GM21515 (cell line): ENCODE measurements around the gene PATL2.
"Not testable (repeated sequence)": the region's sequence is repeated elsewhere in the genome, so short reads cannot be mapped to it uniquely, and the experiment has no call there.

ENCODE experiments used
- ATAC-seq: cut with Tn5 transposase; IDR thresholded peaks from one replicate; pipeline ENCODE4 v1.9.1; 2021; ENCODE audit not compliant: unreplicated experiment

The PATL2 gene

GRCh38 chr15:44719293-44719999 is 8.3 kb upstream of the PATL2 start:
- ATAC-seq, result peak; percentile 48

GRCh38 chr15:44718927-44719292 is 7.8 kb upstream of the PATL2 start:
- ATAC-seq, result no peak

DNA sequence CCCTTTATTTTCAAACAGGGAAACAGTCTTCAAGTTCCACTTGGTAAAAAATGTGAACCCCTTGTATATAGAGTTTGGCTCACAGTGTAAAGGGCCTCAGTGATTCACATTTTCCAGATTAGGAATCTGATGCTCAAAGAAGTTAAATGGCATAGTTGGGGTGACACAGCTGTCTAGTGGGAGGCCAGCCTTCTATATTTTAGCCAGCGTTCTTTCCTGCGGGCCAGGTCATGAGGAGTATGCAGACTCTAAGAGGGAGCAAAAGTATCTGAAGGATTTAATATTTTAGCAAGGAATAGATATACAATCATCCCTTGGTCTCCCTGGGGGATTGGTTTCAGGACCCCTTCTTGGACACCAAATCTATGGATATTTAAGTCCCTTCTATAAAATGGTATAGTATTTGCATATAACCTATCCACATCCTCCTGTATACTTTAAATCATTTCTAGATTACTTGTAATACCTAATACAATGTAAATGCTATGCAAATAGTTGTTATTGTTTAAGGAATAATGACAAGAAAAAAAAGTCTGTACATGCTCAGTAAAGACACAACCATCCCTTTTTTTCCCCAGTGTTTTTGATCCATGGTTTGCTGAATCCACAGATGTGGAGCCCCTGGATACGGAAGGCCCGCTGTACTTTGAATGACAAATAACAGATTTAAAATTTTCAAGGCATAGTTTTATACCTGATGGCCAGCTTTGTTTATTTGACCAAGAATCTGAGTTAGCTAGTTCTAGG is 7.2 kb upstream of the PATL2 start:
- ATAC-seq, result no peak

GRCh38 chr15:44716983-44717602 is 6.0 kb upstream of the PATL2 start:
- no peak for ATAC-seq

- ATAC-seq, result no peak
Observed at GRCh38 chr15:44715797-44716334, 4.7 kb upstream of the PATL2 start.

DNA sequence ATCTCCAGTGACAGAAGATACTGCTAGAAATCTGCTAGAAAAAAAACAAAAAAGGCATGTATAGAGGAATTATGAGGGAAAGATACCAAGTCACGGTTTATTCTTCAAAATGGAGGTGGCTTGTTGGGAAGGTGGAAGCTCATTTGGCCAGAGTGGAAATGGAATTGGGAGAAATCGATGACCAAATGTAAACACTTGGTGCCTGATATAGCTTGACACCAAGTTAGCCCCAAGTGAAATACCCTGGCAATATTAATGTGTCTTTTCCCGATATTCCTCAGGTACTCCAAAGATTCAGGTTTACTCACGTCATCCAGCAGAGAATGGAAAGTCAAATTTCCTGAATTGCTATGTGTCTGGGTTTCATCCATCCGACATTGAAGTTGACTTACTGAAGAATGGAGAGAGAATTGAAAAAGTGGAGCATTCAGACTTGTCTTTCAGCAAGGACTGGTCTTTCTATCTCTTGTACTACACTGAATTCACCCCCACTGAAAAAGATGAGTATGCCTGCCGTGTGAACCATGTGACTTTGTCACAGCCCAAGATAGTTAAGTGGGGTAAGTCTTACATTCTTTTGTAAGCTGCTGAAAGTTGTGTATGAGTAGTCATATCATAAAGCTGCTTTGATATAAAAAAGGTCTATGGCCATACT is 4.1 kb upstream of the PATL2 start:
- ATAC-seq, result no peak

GRCh38 chr15:44713006-44713966 is 2.2 kb upstream of the PATL2 start:
- ATAC-seq, result no peak

- no peak for ATAC-seq
Observed at GRCh38 chr15:44712346-44713005, 1.4 kb upstream of the PATL2 start.

DNA sequence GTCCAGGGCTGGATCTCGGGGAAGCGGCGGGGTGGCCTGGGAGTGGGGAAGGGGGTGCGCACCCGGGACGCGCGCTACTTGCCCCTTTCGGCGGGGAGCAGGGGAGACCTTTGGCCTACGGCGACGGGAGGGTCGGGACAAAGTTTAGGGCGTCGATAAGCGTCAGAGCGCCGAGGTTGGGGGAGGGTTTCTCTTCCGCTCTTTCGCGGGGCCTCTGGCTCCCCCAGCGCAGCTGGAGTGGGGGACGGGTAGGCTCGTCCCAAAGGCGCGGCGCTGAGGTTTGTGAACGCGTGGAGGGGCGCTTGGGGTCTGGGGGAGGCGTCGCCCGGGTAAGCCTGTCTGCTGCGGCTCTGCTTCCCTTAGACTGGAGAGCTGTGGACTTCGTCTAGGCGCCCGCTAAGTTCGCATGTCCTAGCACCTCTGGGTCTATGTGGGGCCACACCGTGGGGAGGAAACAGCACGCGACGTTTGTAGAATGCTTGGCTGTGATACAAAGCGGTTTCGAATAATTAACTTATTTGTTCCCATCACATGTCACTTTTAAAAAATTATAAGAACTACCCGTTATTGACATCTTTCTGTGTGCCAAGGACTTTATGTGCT is 721 bp upstream of the PATL2 start:
- ATAC-seq, result peak; percentile 16

DNA sequence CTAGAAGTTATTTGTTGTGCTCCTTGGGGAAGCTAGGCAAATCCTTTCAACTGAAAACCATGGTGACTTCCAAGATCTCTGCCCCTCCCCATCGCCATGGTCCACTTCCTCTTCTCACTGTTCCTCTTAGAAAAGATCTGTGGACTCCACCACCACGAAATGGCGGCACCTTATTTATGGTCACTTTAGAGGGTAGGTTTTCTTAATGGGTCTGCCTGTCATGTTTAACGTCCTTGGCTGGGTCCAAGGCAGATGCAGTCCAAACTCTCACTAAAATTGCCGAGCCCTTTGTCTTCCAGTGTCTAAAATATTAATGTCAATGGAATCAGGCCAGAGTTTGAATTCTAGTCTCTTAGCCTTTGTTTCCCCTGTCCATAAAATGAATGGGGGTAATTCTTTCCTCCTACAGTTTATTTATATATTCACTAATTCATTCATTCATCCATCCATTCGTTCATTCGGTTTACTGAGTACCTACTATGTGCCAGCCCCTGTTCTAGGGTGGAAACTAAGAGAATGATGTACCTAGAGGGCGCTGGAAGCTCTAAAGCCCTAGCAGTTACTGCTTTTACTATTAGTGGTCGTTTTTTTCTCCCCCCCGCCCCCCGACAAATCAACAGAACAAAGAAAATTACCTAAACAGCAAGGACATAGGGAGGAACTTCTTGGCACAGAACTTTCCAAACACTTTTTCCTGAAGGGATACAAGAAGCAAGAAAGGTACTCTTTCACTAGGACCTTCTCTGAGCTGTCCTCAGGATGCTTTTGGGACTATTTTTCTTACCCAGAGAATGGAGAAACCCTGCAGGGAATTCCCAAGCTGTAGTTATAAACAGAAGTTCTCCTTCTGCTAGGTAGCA is 657 bp downstream of the PATL2 start:
- ATAC-seq, result peak; percentile 24

- no peak for ATAC-seq
Observed at GRCh38 chr15:44706946-44707636, 4.0 kb downstream of the PATL2 start.

- no peak for ATAC-seq
Observed at GRCh38 chr15:44706401-44706800, 4.7 kb downstream of the PATL2 start.

GRCh38 chr15:44705986-44706385 is 5.1 kb downstream of the PATL2 start:
- ATAC-seq, result no peak

DNA sequence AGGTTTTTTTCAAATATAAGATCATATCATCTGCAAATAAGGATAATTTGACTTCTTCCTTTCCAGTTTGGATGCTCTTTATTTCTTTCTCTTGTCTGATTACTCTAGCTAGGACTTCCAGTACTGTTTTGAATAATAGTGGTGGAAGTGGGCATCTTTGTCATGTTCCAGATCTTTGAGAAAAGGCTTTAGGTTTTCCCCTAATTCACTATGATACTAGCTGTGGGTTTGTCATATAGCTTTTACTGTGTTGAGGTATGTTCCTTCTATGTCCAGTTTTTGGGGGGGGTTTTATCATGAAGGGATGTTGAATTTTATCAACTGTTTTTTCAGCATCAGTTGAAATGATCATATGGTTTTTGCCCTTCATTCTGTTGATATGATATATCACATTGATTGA is 10.4 kb downstream of the PATL2 start:
- ATAC-seq, result not testable (repeated sequence)

GRCh38 chr15:44698641-44699040 is 12.5 kb downstream of the PATL2 start:
- no peak for ATAC-seq

- ATAC-seq, result no peak
Observed at GRCh38 chr15:44697014-44697413, 14.1 kb downstream of the PATL2 start.

DNA sequence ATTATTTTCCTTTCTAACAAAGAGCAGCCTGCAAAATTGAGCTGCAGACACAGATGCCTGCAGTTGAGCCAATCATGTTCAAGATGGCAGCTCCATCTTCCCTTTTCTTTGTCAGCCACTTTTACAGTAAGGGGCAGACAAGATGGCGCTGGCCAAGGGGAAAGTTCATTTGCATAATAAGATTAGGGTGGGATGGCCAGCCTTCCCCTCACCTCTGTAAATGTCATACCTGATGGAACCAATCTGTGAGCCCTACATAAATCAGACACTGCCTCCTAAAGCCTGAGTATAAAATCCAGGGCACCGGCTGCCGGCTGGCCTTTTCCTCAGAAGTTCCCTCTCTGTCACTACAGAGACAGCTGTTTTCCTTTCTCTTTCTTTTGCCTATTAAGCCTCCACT is 15.8 kb downstream of the PATL2 start:
- ATAC-seq, result no peak

DNA sequence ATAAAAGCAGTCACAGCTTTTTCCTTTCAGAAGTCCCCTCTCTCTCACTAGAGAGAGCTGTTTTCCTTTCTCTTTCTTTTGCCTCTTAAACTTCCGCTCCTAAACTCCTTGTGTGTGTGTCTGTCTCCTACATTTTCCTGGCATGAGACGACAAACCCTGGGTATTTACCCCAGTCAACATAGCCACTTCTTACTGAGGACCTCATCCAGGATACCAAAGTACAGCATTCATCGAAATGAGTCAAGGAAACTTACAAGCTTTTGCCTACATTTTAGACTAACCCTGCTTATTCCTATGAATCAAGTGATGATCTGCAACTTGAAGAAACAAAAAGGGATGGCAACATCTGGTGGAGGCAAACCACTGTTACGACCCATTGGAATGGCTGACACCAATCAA is 16.7 kb downstream of the PATL2 start:
- no peak for ATAC-seq
